Hepatocyte (in vitro differentiated cells): ENCODE data around the gene SUMF1.

Source experiments
- CTCF ChIP-seq: fragments of 200-600 bp; sonication (generic); IDR thresholded peaks from 2 replicates; pipeline ENCODE4 v1.5.1; 2016; ENCODE audit warnings: antibody characterized with exemption, mild to moderate bottlenecking; ENCODE audit not compliant: poor library complexity
- EZH2 ChIP-seq: fragments of 200-600 bp; sonication (generic); IDR thresholded peaks from 2 replicates; pipeline ENCODE4 v1.6.1; 2016; ENCODE audit warnings: antibody characterized with exemption, mild to moderate bottlenecking, borderline replicate concordance

GRCh38 chr3:4418156-4418555 is 48.9 kb downstream of the SUMF1 start:
- TF ChIP-seq CTCF (no peak), EZH2 (no peak)
